Cerebellar nuclear complex (tissue), 1 donor: ENCODE data around the gene PAPPA2.

Source experiments
- DNase-seq, 2 experiments: peaks; one replicate each; lab custom pipeline; 2025; lab: John Stamatoyannopoulos, UW

The PAPPA2 gene

DNA sequence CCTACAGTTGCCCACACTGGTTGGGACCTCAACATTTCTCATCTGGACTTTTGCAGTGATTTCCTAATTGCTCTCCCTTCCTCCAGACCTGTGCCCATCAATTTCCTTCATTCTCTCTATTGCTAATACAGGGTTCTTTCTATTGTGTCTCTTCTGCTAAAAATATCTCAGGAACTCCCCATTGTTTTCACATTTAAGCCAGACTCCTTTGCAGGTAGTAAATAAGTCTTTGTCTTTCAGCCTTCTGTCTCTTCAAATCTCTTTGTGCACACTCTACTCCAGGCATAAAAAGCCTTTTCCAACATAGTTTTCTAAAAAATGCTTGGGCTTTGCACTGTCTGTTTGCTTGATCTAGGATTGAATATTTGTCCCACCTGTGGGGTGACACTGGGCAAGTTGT is 340.6 kb downstream of the PAPPA2 start:
- no peak for DNase-seq

DNA sequence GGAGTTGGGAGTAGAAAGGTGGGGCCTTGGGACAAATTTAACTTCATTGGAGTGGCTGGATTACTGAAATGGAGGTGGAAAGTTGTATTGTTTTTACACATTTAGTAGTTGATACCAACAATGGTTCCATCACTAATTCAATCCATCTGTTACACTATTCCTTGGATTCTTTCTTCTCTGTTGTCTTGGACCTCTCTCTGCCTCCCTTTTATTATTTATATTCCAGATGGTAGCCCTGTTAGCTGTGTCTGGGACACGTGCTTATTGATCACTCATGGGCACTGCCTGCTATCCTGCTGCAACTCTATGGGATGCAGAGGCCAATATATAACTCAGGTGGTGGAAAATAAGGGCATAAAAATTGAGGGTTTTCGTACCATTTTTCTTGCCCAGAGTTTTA is 346.3 kb downstream of the PAPPA2 start:
- no peak for DNase-seq

DNA sequence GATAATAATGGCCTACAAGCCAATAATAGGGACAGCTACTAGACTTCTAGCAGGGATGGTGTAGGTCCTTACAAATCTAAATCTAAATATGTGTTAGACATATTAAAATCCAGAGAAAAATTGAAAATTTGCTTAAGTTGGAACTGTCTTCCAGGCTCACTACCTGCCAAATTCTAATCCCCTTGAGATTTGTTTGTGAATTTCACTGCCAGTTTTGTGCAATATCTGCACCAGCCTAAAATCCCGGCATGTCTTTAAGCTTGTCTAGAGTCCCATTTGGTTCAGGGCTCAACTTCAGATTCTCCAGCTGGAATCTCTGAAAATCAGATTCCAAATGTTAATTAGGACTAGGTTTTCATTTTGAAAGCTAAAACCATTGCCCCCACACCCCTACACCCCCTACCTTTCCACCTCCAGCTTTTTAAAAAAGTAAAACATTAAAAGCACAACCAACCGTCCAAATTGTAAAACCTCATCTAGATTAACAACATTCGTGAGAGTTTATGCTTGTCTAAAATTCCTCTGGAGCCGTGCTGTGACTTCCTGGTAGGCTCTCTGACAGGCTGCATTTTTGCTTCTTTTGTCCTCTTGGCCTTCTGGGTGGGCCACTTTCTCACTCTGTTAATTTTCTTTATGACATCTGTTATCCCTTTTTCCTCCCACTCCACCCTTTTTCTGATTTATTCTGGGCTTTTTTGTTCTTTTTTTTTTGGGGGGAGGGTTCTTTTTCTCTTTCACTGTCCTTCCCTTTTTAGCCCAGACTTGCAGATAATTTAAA is 348.7 kb downstream of the PAPPA2 start:
- DNase-seq = no peak

DNA sequence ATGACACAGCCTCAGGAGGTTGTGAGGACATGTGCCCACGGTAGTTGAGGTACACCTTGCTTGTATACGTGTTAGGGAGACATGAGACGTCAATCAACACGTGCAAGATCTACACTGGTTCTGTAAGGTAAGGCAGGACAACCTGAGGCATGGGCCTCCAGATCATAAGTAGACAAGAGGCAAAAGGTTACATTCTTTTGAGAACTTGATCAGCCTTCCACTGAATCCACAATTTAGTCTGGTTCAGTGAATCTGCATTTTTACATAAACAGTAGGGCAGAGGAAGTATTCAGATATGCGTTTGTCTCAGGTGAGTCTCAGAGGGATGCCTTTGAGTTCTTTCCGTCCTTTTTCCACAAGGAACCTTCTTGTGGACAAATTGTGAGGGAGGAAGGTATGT is 352.6 kb downstream of the PAPPA2 start:
- DNase-seq = no peak

DNA sequence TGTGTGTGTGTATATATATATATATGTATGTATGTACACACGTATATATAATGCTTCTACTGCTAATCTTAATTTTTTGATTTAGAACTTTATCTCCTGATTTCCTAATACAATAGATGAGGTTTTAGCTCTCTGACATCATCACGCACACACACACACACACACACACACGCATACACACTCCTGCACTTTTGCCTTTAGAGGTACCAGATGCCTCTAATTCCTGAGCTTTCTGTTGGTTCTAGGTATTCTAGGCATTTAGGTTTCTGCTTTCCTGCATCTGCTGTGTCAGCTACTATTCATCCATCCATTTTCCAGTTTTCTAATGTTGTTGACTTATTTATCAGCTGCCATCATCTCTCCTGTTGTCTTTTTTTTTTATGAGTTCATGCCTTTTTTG is 353.3 kb downstream of the PAPPA2 start:
- DNase-seq = no peak

DNA sequence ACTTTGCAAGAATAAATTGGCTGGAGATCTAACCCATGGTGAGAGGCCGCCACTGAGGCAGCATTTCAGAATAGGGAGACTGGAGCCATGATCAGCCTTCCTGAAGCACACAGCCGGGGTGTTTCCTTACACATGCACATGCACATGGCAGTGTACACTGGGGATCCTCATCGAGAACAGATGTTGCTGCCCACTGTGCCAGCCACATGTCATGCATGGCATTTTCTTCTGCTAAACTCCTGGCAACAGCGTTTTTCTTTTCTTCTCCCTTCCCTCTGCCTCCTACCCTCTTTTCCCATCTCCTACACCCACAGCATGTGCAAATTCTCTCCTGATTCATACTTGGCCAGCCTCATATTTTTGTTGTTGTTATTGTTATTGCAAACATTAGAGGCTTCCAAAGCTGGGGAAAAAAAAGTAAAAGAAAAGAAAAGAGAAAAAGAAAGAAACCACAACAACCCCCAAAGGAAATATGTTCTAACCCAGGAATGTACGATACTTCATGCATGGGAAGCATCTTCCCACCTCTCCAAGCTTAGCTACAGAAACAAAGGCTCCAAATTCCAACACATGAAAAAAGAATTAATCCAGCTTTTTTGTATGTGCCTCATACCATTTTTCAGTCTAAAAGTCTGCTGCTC is 357.5 kb downstream of the PAPPA2 start:
- no peak for DNase-seq

DNA sequence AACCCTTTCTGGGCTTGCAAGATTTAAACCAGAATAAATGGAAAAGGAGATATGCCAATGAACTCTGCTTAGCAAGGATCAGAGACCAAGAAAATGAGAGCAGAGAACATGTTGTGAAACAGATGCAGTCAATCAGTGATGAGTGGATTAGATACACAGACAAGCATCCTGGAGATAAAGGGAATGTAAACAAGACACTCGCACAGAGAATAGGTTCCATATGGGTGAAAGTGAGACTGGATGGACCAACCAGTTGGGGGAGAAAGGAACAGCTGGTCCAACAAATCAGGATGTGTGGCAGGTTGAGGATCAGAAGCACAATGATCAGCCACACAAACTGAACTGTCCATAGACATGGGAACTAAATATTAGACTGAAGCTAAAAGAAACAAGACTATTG is 363.3 kb downstream of the PAPPA2 start:
- no peak for DNase-seq

DNA sequence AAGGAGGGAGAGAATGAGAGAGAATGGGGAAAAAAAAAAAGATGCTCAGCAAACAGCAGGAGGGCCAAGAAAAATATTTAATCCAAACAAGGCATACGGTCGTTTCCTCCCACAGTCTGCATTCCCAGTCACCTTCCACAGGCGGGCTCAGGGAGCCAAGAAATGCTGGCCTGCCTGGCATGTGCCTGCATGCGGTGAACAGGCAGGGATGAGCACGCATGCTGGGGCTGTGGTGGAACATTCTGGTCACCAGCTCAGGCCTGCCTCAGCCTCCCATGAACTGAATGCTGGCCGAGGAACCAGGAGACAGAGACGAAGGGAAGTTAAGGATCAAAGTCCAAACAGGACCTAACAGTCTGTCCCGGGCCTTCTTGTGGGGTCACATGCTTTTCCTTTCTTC is 366.3 kb downstream of the PAPPA2 start:
- no peak for DNase-seq

DNA sequence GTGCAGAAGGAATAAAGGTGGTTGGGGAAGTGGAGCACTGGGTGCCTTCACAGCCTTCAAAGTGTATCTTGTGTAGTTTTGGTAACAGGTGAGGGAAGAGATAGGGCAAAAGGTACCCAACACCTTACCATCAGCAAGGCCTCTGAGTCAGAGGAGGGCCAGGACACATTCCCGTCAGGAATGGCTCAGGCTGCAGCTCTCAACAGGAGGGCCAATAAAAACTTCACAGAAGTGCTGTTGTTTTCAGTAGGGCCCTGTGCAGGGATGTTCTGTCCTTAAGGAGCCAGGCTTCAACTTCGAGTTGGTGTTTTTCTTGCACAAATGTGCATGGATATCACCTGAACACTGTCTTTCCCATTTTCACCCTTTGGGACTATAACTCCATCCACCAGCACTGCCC is 368.2 kb downstream of the PAPPA2 start:
- DNase-seq = no peak

DNA sequence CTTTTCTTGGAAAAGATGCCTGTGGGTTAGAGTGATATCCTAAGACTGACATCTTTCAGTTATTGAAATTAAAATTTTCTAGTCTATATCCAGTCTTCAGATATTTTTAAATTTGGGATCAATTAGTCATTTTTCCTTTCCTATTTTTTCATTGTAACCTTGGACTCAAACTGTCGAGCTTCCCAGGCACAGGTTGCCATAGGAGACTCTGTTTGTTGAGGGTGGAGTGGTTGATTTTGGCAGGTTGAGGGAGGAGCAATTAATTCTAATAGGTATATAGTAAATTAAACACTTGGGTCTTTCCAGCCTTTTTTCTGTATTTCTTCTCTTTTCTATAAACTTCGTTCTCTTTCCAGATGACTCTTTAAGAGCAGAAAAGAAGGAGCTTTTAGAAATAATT is 374.7 kb downstream of the PAPPA2 start:
- DNase-seq = no peak

DNA sequence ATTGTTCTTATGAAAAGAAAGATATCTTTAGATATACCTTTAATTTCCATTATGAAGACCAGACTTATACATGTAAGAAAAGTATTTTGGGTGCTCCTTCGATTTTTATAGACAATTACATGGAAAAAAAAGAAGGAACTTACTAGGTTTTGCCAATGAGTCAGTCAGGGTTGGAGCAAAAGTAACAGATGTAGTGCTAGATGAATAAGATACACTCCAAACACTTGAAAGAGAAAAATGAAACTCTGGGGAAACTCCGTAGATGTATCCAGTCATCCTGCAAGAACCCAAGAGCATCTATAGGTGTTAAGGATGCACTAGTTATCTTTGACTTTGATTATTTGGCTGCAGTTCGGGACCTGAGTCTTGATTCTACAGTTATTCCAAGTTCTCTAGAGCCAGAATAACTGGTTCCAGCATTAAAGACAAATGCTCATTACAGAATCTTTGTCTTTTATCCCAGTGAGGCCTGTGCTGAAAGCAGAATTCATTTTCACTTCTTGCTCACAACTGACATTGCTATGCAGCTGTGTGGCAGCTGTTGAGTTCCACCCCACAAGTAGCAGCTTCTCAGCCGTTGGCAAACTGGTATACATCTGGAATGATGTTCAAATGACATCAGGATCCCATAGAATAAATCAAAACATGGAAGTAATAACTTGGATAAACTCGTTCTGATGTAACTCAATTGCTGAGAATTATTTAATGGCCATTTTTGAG is 375.5 kb downstream of the PAPPA2 start:
- no peak for DNase-seq

DNA sequence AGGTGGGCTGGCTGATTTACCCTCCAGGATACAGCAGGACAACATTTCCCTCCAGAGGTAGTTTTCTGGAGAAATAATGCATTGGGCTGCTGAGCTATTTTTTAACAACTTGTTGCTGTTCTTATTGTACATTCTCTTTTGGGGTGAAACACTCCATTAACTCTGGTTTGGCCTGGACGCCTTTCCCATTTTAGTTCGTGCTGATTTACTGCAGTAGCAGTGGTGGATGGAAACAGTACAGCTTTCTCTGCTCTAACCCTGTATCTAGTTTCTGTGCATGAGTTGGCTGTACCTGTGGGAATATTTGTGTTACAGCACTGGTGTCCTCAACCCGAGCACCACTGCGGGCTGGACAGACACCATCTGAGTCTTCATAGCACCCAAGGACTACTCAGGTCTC is 376.2 kb downstream of the PAPPA2 start:
- no peak for DNase-seq

DNA sequence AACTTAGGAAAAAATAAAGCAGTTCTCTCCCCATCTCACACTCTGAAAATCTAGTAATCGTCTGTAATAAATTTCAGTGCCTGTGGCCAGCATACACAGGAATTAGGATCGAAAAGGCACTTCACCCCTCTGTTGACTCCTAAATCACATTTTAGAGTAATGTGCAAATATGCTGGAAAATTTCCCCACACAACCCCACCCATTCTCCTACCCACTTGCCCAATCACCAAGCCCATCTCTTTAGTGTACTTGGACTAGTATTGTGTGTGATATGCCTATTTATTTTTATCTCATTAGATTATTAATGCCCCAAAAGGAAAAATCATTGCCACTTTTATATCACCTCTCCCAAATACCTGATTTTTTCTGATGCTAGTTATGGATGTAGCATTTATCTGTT is 378.3 kb downstream of the PAPPA2 start:
- DNase-seq = no peak

DNA sequence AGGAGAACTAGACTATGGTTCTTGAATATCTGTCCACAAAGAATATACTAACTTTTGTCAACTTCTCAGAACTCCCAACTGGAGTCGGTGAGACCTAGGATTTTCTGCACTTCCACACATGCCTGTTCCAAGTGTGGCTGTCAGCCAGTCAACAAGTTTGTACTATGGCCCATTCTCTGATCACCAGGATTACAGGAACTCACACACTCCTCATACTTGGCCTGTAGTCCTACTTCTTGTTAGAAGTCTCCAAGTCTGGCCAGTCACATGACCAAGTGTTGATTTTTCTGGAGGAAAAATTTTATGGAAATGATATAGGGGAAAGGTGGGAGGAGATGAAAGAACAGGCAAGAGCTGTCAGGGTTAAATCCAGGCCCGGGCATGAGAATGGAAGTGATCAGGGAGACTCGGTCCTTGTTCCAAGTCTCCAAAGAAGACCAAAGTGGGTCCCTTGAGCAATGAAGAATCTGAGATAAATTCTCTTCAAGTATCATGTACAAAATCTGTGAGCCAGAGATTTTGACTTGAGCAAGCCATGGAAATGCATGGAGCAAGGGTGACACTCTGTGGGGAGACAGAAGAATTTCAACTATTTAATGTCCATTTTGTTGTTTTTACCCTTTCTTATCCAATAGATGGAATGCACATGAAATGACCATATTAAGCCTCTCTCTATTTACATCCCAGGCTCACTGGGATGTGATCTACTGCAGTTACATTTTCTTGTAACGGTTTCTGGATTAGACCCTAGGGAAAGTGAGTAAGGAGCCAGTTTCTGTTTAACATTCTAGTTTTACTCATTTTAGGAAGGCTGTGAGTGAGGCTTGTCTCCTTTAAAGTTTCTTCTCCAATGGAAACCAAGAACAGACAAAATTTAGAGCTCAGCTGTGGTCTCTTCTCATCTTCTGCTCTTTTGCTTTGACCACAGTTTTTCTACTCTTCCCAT is 380.6 kb downstream of the PAPPA2 start:
- DNase-seq = no peak

DNA sequence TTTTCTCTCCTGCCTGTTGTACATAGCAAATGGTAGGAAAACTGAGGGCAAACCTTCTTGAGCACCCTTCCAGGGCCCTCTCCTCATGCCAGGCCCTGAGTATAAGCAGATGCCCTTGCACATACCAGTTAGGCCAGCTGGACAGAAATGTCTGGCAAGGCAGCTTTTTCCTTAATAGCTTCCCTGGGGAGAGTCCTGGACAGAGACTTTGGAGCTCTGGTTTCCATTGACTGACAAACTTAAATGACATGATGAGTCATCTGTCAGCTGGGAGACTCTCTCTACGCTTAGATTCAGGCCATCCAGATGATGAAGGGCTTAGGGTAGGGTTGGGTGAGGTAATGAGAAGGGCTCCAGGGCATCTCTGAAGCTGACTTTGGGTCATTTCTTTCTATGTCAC is 384.1 kb downstream of the PAPPA2 start:
- no peak for DNase-seq

DNA sequence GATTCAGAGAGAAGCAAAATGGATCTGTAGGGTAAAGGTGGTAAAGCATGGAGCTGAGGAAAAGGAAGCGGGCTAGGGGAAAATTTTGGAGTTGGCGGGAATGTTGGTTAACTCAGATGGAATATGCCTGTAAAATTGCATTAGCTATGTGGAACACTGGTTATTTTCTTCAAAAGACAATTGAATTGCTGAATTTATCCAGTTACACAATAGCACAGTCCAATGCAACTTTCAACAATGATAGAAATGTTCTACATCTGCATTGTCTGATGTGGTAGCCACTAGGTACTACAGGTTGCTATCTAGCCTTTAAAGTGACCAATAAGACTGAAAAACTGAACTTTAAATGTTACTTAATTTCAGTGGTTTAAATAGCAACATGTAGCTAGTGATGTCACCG is 386.3 kb downstream of the PAPPA2 start:
- DNase-seq = no peak

DNA sequence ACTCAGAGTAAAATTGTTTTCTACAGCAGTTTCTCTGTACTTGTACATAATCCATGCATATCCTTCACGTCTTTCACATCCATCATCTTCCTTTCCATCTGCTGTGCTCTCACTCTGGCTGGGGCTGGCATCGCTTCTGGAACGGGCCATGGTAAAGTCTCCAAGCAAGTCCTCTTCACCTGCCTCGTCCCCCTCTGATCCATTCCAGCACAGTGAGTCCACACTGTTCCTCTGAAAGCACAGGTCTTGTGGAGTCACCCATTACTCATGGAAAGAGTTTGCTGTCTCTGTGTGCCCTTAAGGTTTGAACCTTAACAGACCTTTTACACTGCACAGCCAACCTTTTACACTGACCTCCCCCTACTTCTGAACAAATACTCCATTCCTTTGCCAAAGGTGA is 387.9 kb downstream of the PAPPA2 start:
- DNase-seq = no peak

DNA sequence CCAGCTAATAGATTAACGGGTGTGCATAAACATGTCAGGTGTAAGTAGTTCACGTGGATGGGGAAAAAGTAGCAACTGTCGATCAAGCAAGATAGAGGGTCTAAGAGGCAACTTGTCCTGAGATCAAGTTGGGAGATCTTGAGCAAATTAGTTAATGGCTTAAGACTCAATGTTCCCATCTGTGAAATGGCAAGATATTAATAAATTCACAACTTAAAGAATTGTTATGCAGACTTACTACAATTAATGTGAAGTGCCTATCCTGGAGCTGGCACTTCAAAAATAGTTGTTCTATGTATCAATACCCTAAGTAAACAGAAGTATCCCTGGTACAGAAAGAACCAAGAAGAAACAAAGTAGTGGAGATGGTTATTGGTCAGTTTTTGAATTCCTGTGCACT is 389.1 kb downstream of the PAPPA2 start:
- DNase-seq = no peak

DNA sequence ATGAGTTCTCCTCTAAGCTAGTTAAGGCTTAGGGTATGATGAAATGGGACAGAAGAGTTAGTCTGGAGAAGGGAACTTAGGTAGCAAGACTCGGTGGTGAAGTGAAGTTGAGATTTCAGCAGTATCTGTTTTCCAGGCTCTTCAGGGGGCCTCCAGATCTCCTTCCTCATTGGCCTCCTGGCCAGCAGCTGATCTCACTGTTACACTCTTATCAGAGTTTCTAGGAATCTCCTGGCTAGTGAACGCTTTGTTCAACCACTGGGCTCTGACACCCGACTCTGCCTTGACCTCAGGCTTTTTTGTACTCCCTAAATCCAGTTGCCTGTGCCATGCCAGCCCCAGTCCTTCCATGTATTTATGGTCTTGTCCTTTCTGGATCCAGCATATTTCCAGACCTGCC is 390.5 kb downstream of the PAPPA2 start:
- DNase-seq = no peak

DNA sequence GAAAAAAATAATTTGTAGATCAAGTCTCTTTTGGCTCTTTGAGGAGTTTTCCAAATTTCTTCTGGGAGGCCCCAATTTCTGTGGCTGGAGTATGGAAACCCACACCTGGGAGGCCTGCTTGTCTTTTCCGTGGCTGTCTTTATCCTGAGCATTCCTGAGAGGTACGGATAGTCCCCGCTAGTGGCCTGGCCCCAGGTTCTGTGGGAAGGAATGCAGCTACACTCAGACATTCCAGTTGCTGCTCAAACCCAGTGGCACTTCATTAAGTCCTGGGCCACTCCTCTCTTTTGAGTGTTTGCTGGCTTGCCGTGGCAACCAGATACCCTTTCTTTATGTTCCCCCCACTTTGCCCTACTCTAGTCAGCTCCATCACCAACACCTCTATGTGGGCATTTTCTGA is 391.1 kb downstream of the PAPPA2 start:
- DNase-seq = no peak

DNA sequence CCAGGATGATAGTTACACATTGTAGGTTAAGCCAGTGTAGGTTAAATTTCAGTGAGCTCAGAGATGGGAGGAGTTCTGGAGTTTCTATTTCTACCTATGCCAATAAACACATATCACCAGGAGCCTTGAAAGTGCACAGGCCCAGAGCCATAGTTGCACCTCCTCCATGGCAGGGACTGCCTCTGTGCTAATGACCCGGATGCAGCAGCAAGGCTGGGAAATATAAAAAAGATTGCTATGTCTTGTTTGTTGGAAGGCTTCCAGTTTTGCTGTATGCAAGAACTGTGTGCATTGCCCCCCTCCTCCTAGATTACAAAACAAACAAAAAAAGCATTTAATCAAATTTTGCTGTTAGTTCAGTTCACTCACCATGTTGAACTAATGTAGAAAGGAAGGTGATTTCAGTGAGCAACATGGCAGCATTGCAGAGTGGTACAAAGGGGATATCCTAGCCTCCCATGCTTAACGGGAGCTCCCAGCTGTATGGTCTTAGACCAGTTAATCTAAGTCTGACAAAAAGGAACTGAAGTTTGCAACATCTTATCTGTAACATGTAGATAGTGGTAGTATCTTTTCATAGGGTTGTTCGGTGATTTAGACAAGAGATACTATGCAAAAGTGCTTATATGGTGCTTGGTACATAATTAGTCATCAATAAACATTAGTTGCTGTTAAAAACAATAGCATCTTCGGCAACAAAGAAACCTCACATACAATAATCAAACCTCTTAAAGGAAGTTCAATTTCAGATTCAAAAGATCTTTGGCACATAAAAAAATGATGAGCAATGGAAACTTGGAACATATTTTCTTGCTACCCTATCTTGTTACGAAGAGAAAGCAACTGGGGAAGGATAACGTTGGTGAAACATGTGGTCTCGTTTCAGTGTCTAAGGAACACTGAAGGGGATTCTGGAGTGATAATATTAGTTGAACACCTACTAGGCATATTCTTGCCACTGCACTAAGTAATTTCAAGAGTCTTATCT is 392.1 kb downstream of the PAPPA2 start:
- no peak for DNase-seq
